Transverse colon (tissue), 4 donors: ENCODE measurements around the gene CRIP2.

Experiments used
- CTCF ChIP-seq, 5 experiments: fragments of 200-600 bp in 3 of 5; fragments of 450-650 bp in 2 of 5; sonication (generic) in 3 of 5; IDR thresholded peaks; 1 replicate in 2 of 5; 2 replicates in 3 of 5; pipeline ENCODE4 v1.5.1; 2016 to 2017; ENCODE audit warnings: antibody characterized with exemption in 5 of 5, inconsistent platforms in 3 of 5, mild to moderate bottlenecking in 2 of 5, moderate library complexity in 1 of 5
- EP300 ChIP-seq: sonication (generic); formaldehyde crosslinking; IDR thresholded peaks from one replicate; pipeline ENCODE4 v1.6.1; 2017; ENCODE audit warnings: antibody characterized with exemption, low read depth
- POLR2A ChIP-seq: fragments of 450-650 bp; IDR thresholded peaks from one replicate; pipeline ENCODE4 v1.6.1; 2016; ENCODE audit warnings: antibody characterized with exemption, mild to moderate bottlenecking, moderate library complexity
- POLR2AphosphoS5 ChIP-seq, 3 donors: sonication (generic); formaldehyde crosslinking; IDR thresholded peaks; one replicate each; pipeline ENCODE4 v1.6.1; 2016; ENCODE audit warnings: antibody characterized with exemption in 3 of 3

- TF ChIP-seq CTCF (IDR thresholded peaks at IDR 0.05) (no peak), POLR2A (no peak), POLR2AphosphoS5 (IDR thresholded peaks at IDR 0.05) (no peak), EP300 (no peak)
These were observed 24.0 kb downstream of the CRIP2 start for GRCh38 chr14:105498430-105499255.
